AG04449 (cell line): ENCODE data around the gene NGFR.

Source experiments
- CTCF ChIA-PET: fragments of 350-600 bp; formaldehyde crosslinking; extraction: SDS; loops from one replicate; lab custom pipeline; 2021; ENCODE audit warnings: antibody characterized with exemption; lab: Yijun Ruan, JAX
- POLR2A ChIA-PET: fragments of 400-600, 350-600 bp; formaldehyde crosslinking; extraction: SDS; loops from one replicate; lab custom pipeline; 2020; ENCODE audit warnings: antibody characterized with exemption, inconsistent platforms; lab: Yijun Ruan, JAX
- DNase-seq: peaks from one replicate; pipeline ENCODE4 v3.0.0-alpha.2; 2010; ENCODE audit warnings: low read depth, low spot score
- H3K4me3 ChIP-seq: 2 replicates; pipeline ENCODE4 v1.5.1; 2011; ENCODE audit warnings: low read depth, mild to moderate bottlenecking, control low read depth, low read length
- CTCF ChIP-seq: IDR thresholded peaks from one replicate; pipeline ENCODE4 v1.5.1; 2011; ENCODE audit warnings: mild to moderate bottlenecking, moderate library complexity, low read length, control low read depth, inconsistent platforms; ENCODE audit not compliant: insufficient read depth; ENCODE audit errors: missing control alignments

Gene NGFR

DNA sequence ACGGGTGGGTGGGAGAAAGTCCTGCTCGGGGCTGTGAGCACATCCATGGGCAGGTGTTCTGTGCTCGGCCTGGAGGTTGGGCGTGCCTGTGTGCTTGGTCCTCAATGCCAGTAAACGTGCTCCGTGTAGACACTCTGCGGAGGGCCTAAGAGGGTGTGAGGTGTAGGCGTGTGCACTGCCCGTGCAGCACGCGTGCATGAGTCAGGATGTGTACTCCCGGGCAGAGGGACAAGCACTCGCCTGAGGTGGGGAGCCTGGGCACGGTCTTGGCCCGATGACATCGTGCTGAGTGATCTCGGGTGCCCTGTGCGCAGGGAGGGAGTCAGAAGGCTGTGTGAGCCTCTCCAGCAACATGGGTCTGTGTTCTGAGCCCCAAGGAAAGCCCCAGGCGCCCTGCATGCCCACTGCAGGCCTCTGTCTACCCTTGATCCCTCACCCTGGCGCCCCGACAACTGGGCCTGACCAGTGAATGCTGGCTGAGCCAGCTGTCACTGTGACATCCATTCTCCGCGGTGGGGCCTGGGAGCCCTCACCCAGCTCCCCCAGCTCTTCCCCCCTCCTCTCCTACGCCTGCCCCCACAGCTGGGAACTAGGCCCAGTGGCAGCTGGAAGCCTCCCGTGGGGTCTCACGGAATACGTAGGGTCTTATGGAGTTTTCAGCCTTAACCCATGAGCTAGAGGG is 57.1 kb downstream of the NGFR start:
- no peak for DNase-seq
- ChIA-PET POLR2A (interaction anchor here (0.7 kb wide), 1 partner anchor 845 kb away, joined by 5 read pairs; no protein-coding TSS in a partner anchor), CTCF (interaction anchor here (0.8 to 10.6 kb wide), 3 partner anchors 116 to 236 kb away, joined by 3 to 376 read pairs (median 210); partner anchors contain the start of gene PHB1)
- TF ChIP-seq CTCF = no peak
- H3K4me3 ChIP-seq = no peak overlapping the region

GRCh38 chr17:49553676-49554335 is 58.7 kb downstream of the NGFR start:
- no peak for DNase-seq
- H3K4me3 ChIP-seq = no peak overlapping the region
- ChIA-PET POLR2A (no interaction called here), CTCF (interaction anchor here (0.9 to 10.6 kb wide), 8 partner anchors 14 to 152 kb away, joined by 3 to 376 read pairs (median 24); partner anchors contain the start of gene PHB1)
- TF ChIP-seq CTCF = no peak

DNA sequence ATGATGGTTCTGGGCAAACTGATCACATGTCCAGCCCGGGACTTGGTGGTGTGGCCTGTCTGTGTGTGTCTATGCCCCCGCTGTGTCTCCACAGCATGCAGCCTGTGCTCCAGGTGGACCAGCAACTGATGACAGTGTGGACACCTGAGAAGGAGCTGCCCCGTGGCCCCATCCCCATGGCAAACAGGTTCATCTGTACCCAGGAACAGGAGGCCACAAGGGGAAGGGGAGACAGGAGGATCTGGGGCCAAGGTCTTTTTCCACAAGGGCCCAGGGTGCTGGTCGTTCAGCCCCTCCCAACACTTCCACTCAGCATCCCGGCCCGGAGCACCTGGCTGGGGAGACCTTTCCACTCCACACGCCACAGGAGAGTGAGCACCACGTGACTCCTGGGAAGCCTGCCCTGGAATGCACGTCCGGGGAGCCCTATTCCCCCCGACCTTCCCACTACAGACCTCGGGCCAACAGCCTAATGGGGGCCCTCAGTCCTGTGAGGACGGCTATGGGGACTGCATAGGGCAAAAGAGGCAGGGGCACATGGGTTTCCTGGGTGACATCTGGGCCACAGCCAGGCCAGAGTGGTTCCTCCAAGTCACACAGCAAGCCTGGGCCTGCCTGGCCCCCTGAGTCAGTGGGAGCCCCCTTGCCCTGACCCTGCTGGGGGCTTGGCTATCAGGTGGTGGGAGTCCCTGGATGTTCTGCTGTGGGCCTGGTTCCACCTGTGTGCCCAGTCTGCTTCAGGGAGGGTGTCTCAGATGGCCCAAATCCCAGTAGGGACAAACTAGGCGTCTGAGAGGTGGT is 59.8 kb downstream of the NGFR start:
- no peak overlapping the region for H3K4me3 ChIP-seq
- ChIA-PET CTCF (interaction anchor here (0.9 to 10.6 kb wide), 35 partner anchors 12 to 295 kb away, joined by 3 to 376 read pairs (median 10); partner anchors contain the start of genes NXPH3 and PHB1), POLR2A (no interaction called here)
- no peak for DNase-seq
- TF ChIP-seq CTCF = no peak

- no peak for TF ChIP-seq CTCF
- no peak overlapping the region for H3K4me3 ChIP-seq
- CTCF ChIA-PET = interaction anchor here (0.7 to 10.6 kb wide), 63 partner anchors 12 to 442 kb away, joined by 3 to 376 read pairs (median 8); partner anchors contain the start of genes NXPH3, PHB1 and SLC35B1
- no peak for DNase-seq
- POLR2A ChIA-PET = no interaction called here
Observed at GRCh38 chr17:49555495-49556222, 60.6 kb downstream of the NGFR start.

GRCh38 chr17:49556223-49556943 is 61.3 kb downstream of the NGFR start:
- DNase-seq = no peak
- peak; percentile 99 for TF ChIP-seq CTCF
- H3K4me3 ChIP-seq = no peak overlapping the region
- ChIA-PET CTCF (interaction anchor here (0.6 to 10.6 kb wide), 91 partner anchors 8 to 598 kb away, joined by 3 to 376 read pairs (median 6); partner anchors contain the start of genes KAT7, NXPH3, PHB1 and SLC35B1), POLR2A (interaction anchor here (1.3 kb wide), 1 partner anchor 142 kb away, joined by 3 read pairs; no protein-coding TSS in a partner anchor)
